Measurements from ENCODE around the gene USP32.
"Not testable (repeated sequence)": the region's sequence is repeated elsewhere in the genome, so short reads cannot be mapped to it uniquely, and the experiment has no call there.

USP32 gene

DNA sequence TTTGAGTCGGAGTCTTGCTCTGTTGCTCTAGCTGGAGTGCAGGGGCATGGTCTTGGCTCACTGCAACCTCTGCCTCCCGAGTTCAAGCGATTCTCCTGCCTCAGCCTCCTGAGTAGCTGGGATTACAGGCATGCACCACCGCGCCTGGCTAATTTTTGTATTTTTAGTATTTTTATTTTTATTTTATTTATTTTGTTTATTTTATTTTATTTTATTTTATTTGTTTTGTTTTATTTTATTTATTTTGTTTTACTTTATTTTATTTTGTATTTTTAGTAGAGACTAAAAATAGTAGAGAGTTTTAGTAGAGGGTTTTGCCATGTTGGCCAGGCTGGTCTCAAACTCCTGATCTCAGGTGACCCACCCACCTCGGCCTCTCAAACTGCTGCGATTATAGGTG, 27.9 kb upstream of the USP32 start:
- not testable (repeated sequence) for H3K36me3 Mint-ChIP-seq; H3K9me3 Mint-ChIP-seq; H3K27me3 Mint-ChIP-seq; H3K4me3 Mint-ChIP-seq; ATAC-seq (replicated peaks); DNase-seq; H3K27ac Mint-ChIP-seq
- H3K4me1 Mint-ChIP-seq: peaks cover 13 to 21% of the 10 kb centered on the region in 2 donors

DNA sequence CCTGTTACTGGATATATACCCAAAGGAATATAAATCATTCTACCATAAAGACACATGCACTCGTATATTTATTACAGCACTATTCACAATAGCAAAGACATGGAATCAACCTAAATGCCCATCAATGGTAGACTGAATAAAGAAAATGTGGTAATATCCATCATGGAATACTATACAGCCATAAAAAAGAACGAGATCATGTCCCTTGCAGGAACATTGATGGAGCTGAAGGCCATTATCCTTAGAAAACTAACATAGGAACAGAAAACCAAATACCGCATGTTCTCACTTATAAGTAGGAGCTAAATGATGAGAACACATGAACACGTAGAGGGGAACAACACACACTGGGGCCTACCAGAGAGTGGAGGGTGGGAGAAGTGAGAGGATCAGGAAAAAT, 27.1 kb upstream of the USP32 start:
- not testable (repeated sequence) for H3K36me3 Mint-ChIP-seq; DNase-seq; H3K9me3 Mint-ChIP-seq; H3K27me3 Mint-ChIP-seq; ATAC-seq (replicated peaks); H3K4me3 Mint-ChIP-seq
- Mint-ChIP-seq H3K27ac (peak overlapping the region; percentile 60), H3K4me1 (peaks cover 13 to 21% of the 10 kb centered on the region in 2 donors)

DNA sequence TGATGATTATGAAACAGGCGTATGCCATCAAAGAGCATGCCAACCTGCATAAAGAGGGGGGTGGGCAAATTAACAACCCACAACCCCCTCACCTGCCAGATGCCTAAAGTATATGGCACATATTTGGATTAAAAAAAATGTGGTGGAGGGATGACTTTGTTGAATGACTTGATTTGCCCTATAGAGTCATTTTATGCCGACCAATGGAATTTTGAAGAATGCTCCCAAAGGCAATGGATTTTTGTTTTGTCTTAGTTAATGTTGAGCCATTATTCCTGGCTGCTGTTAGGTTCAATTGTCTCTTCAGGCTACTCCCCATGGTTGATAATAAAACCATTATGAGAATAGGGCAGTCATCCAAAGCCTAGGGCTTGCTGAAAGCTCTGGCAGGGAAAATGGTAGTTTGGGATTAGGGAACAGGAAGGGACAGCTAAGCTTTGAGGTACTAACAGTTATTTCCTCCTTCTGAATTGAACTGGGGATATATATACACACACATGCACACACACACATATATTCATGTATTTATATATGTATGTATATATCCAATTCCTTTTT, 24.5 kb upstream of the USP32 start:
- Mint-ChIP-seq H3K36me3 (no peaks in the 10 kb centered on the region), H3K27ac (no peak overlapping the region), H3K27me3 (no peaks in the 10 kb centered on the region), H3K4me3 (no peak overlapping the region), H3K9me3 (peaks cover 0 to 2% of the 10 kb centered on the region in 2 donors), H3K4me1 (peaks cover 6 to 7% of the 10 kb centered on the region in 2 donors)
- no peak for DNase-seq
- no peak for ATAC-seq (replicated peaks)

DNA sequence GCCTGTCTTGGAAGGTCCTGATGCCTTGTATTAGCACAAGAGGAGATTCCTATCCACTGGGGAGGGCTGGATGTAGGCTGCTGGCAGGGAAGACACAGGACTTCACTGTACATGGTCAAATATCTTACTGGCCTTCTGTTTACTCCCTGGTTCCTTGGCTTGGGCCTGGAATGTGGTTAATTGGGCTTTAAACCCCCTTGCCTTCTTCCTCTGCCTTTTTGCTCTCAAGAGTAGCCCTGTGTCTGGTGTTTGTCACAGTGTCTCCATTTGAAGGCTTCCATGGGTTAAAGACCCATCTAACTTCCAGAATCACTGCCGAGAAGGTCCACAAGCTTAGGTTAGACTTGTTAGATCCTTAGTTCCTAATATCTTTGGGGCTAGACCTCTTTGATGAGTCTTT, 23.2 kb upstream of the USP32 start:
- no peak for ATAC-seq (replicated peaks)

DNA sequence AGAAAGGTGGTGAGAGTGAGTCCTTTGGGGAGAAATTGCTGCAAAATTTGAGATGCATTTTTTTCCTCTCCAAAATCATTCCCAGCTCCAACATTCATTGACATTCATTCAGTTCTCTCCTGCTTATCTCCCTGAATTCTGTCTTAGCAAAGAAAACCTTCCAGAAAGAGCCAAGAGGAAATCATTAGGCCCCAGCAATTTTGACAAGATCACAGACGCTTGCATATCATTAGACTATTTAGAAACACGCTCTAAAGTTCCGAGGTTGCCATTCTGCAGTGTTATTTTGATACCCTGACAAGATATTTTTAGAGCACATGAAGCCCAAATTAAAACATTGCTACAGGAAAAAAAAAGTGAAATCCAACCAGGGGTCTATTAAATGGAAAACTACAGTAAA, 20.8 kb upstream of the USP32 start:
- no peak for ATAC-seq (replicated peaks)
- Mint-ChIP-seq H3K4me3 (no peak overlapping the region), H3K27ac (no peak overlapping the region), H3K36me3 (no peaks in the 10 kb centered on the region), H3K4me1 (no peaks in the 10 kb centered on the region), H3K27me3 (no peaks in the 10 kb centered on the region), H3K9me3 (no peaks in the 10 kb centered on the region)
- DNase-seq: no peak

More for the DNA sequence above, 23.2 kb upstream of the USP32 start:
- no peaks in the 10 kb centered on the region for H3K4me1 Mint-ChIP-seq
- H3K27me3 Mint-ChIP-seq: no peaks in the 10 kb centered on the region
- H3K27ac Mint-ChIP-seq: no peak overlapping the region
- no peak for DNase-seq
- peaks cover 0 to 2% of the 10 kb centered on the region in 2 donors for H3K9me3 Mint-ChIP-seq
- H3K36me3 Mint-ChIP-seq: no peaks in the 10 kb centered on the region
- H3K4me3 Mint-ChIP-seq: no peak overlapping the region

DNA sequence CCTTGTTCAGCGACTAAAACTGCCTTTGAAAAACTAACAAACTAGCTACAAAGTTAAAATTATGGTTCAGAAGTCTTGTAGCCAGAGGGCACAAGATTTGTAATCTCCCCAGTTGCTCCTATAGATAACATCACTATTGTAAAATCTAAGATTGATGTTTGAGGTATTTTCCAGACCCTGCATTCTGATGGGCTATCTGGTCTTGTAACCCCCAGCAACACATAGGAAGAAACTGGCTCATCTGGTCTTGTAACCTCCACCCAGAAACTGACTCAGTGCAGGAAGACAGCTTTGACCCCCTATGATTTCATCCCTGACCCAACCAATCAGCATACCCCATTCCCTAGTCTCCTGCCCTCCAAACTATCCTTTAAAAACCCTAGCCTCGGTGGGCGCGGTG, 18.1 kb upstream of the USP32 start:
- no peaks in the 10 kb centered on the region for H3K9me3 Mint-ChIP-seq
- H3K27me3 Mint-ChIP-seq: no peaks in the 10 kb centered on the region
- no peaks in the 10 kb centered on the region for H3K36me3 Mint-ChIP-seq
- no peak overlapping the region for H3K4me3 Mint-ChIP-seq
- no peak overlapping the region for H3K27ac Mint-ChIP-seq
- DNase-seq: no peak
- H3K4me1 Mint-ChIP-seq: no peaks in the 10 kb centered on the region
- no peak for ATAC-seq (replicated peaks)

DNA sequence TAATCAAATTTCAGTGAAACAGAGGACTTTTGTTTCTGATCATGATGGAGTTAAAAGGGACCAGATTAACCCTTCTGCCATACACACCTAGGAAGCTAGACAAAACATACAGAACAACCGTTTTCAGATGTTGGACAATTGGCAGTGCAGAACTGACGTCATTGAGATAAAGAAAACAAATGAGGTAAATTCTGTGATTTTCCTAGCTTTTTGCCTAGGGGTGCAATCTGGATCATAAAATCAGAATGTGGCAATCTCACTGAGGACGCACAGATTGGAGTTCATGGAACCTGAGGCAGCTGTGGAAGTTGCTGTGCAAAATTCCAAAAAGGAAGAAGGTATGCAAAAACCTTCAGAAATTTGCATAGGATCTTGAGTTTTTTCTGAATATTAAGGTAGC, 15.0 kb upstream of the USP32 start:
- Mint-ChIP-seq H3K4me3 (no peak overlapping the region), H3K9me3 (no peaks in the 10 kb centered on the region), H3K36me3 (no peaks in the 10 kb centered on the region), H3K4me1 (peaks cover 4 to 7% of the 10 kb centered on the region in 2 donors), H3K27ac (peak overlapping the region; percentile 67), H3K27me3 (no peaks in the 10 kb centered on the region)
- ATAC-seq (replicated peaks) (no peak), DNase-seq (no peak)

DNA sequence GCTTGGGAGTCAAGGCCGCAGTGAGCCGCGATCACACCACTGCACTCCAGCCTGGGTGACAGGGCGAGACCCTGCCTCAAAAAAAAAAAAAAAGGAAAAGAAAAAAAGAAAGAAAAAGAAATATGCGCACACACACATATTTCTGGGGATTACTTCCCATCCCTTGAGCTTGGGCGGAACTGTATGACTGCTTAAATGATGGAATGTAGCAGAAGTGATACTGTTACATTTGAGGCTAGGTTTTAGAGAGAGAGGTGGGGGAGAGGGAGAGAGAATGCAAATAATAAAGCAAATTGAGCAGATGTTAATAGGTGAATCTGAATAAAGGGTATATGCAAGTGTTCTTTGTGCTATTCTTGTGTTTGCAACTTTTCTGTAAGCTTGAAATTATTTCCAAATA, 12.0 kb upstream of the USP32 start:
- Mint-ChIP-seq H3K9me3 (no peaks in the 10 kb centered on the region), H3K4me3 (no peak overlapping the region), H3K27ac (no peak overlapping the region), H3K27me3 (no peaks in the 10 kb centered on the region), H3K36me3 (no peaks in the 10 kb centered on the region), H3K4me1 (peaks cover 15 to 32% of the 10 kb centered on the region in 2 donors)
- no peak for DNase-seq
- ATAC-seq (replicated peaks): no peak

DNA sequence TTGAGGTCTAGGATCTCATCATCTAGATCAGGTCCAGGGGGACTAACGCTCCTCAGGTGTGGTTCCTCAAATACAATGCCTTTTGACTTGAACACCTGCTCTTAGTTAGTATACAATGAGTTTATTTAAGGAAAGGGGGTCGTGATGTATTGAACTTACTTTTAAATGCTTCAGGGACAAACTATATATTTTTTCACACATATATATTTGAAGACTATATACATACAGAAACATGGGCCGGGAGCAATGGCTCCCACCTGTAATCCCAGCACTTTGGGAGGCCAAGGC, 11.5 kb upstream of the USP32 start:
- Mint-ChIP-seq H3K27me3 (no peaks in the 10 kb centered on the region), H3K27ac (no peak overlapping the region), H3K4me3 (no peak overlapping the region), H3K9me3 (no peaks in the 10 kb centered on the region), H3K36me3 (no peaks in the 10 kb centered on the region), H3K4me1 (peaks cover 15 to 37% of the 10 kb centered on the region in 2 donors)
- no peak for DNase-seq
- no peak for ATAC-seq (replicated peaks)

DNA sequence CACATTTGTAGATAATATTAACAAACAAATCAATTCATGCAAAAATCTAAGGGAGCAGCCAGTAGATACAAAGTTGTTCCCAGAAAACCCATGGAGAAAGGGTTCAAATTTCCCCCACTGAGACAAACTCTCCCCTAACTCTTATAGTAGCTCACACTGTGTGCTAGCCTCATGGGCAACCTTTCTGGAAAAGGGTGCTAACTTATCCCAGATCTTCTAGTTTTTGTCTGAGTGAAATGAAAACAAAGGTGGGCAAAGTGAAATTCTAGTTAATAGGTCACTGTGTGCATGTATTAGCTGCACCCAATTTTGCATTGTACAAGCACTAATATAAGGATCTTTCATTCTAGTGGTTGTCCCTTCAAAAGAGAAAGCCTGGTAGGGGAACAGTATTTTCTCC, 9.9 kb upstream of the USP32 start:
- no peaks in the 10 kb centered on the region for H3K27me3 Mint-ChIP-seq

DNA sequence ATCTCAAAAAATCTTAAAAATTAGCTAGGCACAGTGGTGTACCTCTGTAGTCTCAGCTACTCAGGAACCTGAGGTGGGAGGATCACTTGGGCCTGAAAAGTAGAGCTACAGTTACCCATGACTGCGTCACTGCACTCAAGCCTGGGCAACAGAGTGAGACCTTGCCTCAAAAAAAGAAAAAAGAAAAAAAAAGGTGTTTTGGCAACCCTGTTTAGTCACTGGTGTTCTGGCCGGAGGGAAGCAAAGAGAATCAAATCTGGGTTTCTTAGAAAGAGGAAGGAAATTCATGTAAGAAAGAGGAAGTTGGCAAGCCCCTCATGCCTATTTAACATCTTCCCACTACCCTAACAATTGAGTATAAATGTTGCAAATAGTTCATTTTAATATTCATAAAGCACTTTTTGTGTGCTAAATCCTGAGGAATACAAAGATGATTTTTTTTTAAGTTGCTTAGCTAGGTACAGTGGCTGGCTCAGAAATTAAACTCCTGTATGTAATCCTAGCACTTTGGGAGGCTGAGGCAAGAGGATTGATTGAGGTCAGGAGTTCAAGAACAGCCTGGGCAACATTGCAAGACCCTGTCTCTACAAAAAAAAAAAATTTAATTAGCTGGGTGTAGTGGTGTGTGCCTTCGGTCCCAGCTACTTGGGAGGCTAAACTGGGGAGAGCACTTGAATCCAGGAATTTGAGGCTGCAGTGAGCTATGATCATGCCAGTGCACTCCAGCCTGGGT, 6.5 kb upstream of the USP32 start:
- Mint-ChIP-seq H3K4me1 (peaks cover 31 to 85% of the 10 kb centered on the region in 2 donors), H3K27me3 (no peaks in the 10 kb centered on the region), H3K27ac (peak overlapping the region; percentile 85), H3K36me3 (no peaks in the 10 kb centered on the region), H3K4me3 (peak overlapping the region; percentile 6 to 18), H3K9me3 (no peaks in the 10 kb centered on the region)
- DNase-seq: peak; percentile 67
- peak; percentile 92 to 96 for ATAC-seq (replicated peaks)

More for the DNA sequence above, 9.9 kb upstream of the USP32 start:
- no peak for ATAC-seq (replicated peaks)
- no peak overlapping the region for H3K27ac Mint-ChIP-seq
- no peak overlapping the region for H3K4me3 Mint-ChIP-seq
- H3K36me3 Mint-ChIP-seq: no peaks in the 10 kb centered on the region
- H3K4me1 Mint-ChIP-seq: peaks cover 17 to 52% of the 10 kb centered on the region in 2 donors
- H3K9me3 Mint-ChIP-seq: no peaks in the 10 kb centered on the region
- DNase-seq: no peak

DNA sequence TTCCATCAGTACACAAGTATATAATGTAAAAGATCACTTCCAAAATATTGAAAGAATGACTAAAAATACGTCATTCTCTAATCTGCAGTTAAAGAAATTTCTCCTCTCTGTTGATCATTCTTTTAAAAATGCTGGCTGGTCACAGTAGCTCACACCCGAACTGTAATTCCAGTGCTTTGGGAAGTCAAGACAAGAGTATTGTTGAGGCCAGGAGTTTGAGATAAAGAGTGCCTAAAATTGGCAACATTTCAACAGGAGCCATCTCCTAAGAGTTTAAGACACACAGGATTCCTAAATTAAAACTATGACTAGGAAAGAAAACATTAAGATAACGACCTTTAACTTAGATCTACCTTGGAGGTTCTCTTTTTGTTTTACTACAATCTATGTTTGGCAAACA, 4.5 kb upstream of the USP32 start:
- Mint-ChIP-seq H3K36me3 (no peaks in the 10 kb centered on the region), H3K4me1 (peaks cover 35 to 80% of the 10 kb centered on the region in 2 donors), H3K27me3 (no peaks in the 10 kb centered on the region), H3K27ac (peak overlapping the region; percentile 51), H3K9me3 (no peaks in the 10 kb centered on the region), H3K4me3 (no peak overlapping the region)
- ATAC-seq (replicated peaks): no peak
- no peak for DNase-seq

DNA sequence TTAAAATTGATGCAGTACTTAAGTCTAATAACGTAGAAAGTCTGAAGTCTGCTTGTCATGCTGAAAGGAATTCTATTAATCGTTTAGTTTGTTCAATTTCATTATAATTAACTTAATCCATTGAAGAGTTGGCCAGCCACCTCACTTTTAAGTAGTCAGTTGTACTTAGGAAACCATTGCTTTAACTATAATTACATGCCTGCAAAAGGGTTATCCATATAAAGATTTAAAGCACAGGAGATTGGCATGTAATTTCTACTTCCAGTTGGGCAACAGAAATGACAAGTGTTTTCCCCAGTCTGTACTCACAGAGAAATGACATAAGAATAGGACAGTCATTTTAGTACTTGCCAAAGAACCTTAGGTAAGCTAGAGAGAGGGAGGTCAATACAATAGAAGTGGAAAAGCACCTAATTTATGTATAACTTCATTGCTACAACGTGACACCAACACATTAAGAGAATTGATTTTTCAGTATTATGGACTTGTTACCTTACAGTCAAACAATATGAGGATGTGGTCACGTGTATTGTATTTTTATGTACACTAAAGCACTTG, 3.7 kb upstream of the USP32 start:
- DNase-seq (no peak), ATAC-seq (replicated peaks) (peak; percentile 8 to 31)
- Mint-ChIP-seq H3K27me3 (no peaks in the 10 kb centered on the region), H3K9me3 (no peaks in the 10 kb centered on the region), H3K4me3 (no peak overlapping the region), H3K36me3 (peaks cover 0 to 3% of the 10 kb centered on the region in 2 donors), H3K4me1 (peaks cover 35 to 80% of the 10 kb centered on the region in 2 donors), H3K27ac (no peak overlapping the region)

DNA sequence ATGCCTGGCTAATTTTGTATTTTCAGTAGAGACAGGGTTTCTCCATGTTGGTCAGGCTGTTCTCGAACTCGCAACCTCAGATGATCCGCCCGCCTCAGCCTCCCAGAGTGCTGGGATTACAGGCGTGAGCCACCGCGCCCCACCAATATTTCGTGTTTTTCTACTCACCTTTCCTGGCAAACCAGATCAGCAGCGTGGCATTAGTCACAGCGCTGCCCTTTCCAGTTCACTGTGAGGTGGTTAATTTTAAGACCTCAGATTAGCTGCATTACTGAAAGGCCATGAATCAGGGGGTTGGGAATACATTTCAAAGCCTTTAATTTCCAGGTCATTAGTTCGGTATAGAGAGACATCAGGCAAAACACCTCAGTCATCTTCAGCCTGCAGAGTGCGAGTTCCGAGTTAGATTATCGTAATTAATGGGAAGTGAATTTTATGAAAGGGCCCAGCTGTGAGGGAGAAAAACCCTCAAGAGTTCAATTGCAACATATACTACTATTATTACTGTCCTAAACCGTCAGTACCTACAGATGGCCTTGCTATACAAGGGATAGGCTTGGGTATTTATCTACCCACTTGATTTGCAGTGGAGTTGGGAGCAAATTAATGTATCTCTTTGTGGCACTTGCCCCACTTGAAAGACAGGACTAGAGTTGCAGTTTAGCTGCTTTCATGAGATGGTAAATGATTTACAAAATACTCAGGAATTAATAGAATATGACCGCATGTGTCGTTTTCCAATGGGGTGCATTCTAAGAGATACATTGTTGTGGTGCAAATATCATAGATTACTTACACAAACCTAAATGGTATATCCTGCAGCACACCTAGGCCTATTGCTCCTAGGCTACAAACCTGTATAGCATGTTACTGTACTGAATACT, 2.1 kb upstream of the USP32 start:
- Mint-ChIP-seq H3K4me3 (no peak overlapping the region), H3K27me3 (no peaks in the 10 kb centered on the region), H3K9me3 (no peaks in the 10 kb centered on the region), H3K27ac (no peak overlapping the region), H3K4me1 (peaks cover 33 to 82% of the 10 kb centered on the region in 2 donors), H3K36me3 (peaks cover 0 to 3% of the 10 kb centered on the region in 2 donors)
- ATAC-seq (replicated peaks) (no peak), DNase-seq (no peak)

Data from stimulated activated naive B cell treated with anti-CD40 and anti-IgM and Interleukin-4, amounts not matched to agents 10 μg/mL and 1 μg/mL and 100 μg/mL, for 72 hours (primary cell).